ENCODE data around the gene SAE1.

DNA sequence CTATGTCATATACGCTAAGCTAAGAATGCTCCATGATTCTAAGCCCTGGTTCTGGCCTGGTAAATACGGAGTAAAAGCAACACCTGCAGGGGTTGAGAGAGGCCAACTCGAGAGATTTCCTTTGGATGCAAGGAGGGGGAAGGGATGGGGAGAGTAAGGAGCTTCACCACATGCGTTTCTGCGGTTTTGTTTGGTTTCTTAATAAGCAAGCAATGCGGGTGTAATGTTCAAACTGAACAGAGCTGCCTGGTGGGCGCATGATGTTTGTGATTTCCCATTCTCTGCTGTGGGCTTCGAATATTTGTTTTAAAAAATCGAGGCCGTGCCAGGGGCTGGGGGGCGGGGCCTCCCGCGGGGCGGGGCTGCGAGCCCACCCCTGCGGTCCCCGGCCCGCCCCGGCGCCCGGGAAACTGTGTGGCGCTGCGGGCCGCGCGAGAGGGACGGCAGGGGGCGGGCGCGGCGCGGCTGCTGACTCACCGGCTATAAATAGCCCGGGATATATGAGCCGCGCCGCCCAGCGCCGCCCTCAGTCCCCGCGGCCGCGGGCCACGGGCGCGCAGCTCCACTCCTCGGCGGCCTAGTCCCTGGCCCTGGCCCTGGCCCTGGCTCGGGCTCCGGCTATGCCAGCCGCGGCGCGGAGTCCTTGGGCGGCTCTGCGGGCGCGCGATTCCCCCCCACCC is 95.3 kb downstream of the SAE1 start:
- TF ChIP-seq, protein P1, sequence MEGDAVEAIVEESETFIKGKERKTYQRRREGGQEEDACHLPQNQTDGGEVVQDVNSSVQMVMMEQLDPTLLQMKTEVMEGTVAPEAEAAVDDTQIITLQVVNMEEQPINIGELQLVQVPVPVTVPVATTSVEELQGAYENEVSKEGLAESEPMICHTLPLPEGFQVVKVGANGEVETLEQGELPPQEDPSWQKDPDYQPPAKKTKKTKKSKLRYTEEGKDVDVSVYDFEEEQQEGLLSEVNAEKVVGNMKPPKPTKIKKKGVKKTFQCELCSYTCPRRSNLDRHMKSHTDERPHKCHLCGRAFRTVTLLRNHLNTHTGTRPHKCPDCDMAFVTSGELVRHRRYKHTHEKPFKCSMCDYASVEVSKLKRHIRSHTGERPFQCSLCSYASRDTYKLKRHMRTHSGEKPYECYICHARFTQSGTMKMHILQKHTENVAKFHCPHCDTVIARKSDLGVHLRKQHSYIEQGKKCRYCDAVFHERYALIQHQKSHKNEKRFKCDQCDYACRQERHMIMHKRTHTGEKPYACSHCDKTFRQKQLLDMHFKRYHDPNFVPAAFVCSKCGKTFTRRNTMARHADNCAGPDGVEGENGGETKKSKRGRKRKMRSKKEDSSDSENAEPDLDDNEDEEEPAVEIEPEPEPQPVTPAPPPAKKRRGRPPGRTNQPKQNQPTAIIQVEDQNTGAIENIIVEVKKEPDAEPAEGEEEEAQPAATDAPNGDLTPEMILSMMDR (IDR thresholded peaks at IDR 0.05) = peak in 5 of 6 experiments; percentile 22 to 71 (median 62)
- TF ChIP-seq POLR2A (IDR thresholded peaks at IDR 0.05) = peak; percentile 100
